G401.6 (cell line): Measurements from ENCODE around the gene C4orf46.

Experiments
- FAIRE-seq: peaks from 2 replicates; lab custom pipeline; 2012; peaks lifted over from hg19 to GRCh38; lab: Jason Lieb, UNC

Gene C4orf46

GRCh38 chr4:158652920-158653319, 18.8 kb downstream of the C4orf46 start:
- FAIRE-seq: peak; percentile 51

GRCh38 chr4:158649111-158649680, 22.5 kb downstream of the C4orf46 start:
- no peak for FAIRE-seq

GRCh38 chr4:158644760-158645159, 26.9 kb downstream of the C4orf46 start:
- FAIRE-seq: no peak

- no peak for FAIRE-seq
These were observed 27.3 kb downstream of the C4orf46 start for GRCh38 chr4:158644356-158644755.

- FAIRE-seq: no peak
These were observed 35.1 kb downstream of the C4orf46 start for GRCh38 chr4:158636619-158637018.

- no peak for FAIRE-seq
These were observed 40.8 kb downstream of the C4orf46 start for GRCh38 chr4:158630893-158631292.

GRCh38 chr4:158625544-158625943, 46.1 kb downstream of the C4orf46 start:
- no peak for FAIRE-seq

- peak; percentile 88 for FAIRE-seq
These were observed 46.7 kb downstream of the C4orf46 start for GRCh38 chr4:158624889-158625478.

GRCh38 chr4:158622251-158622650, 49.4 kb downstream of the C4orf46 start:
- no peak for FAIRE-seq

- no peak for FAIRE-seq
These were observed 50.0 kb downstream of the C4orf46 start for GRCh38 chr4:158621729-158622128.

GRCh38 chr4:158617956-158618355, 53.7 kb downstream of the C4orf46 start:
- no peak for FAIRE-seq
